ENCODE results near the gene KLHL13.
"Not testable (repeated sequence)": the region's sequence is repeated elsewhere in the genome, so short reads cannot be mapped to it uniquely, and the experiment has no call there.

The KLHL13 gene

GRCh38 chrX:118126286-118126685 is 9.7 kb upstream of the KLHL13 start:
- Histone ChIP-seq H4K20me1 (ENCODE audit: insufficient read depth) (no peaks in the 10 kb centered on the region), H3K9ac (no peak overlapping the region), H3K79me2 (ENCODE audit: insufficient read depth, low read depth) (no peaks in the 10 kb centered on the region), H3K4me2 (no peak overlapping the region), H3K4me3 (IDR thresholded peaks at IDR 0.05; ENCODE audit: insufficient read depth, low read depth, low read length) (no peak overlapping the region), H3K27me3 (ENCODE audit: insufficient read depth, low read depth) (no peaks in the 10 kb centered on the region), H3K36me3 (ENCODE audit: insufficient read depth) (no peaks in the 10 kb centered on the region), H2AFZ (ENCODE audit: low read depth) (no peak overlapping the region), H3K27ac (no peak overlapping the region), H3K4me1 (ENCODE audit: low read depth, poor library complexity, severe bottlenecking) (no peaks in the 10 kb centered on the region)
- TF ChIP-seq CTCF (conservative IDR thresholded peaks at IDR 0.05; ENCODE audit: low read depth, low read length) = no peak

- not testable (repeated sequence) for H3K36me3 ChIP-seq (ENCODE audit: insufficient read depth); H3K27ac ChIP-seq; H2AFZ ChIP-seq (ENCODE audit: low read depth); H3K27me3 ChIP-seq (ENCODE audit: insufficient read depth, low read depth); H3K4me1 ChIP-seq (ENCODE audit: low read depth, poor library complexity, severe bottlenecking); H3K4me2 ChIP-seq; H3K79me2 ChIP-seq (ENCODE audit: insufficient read depth, low read depth); H3K4me3 ChIP-seq (IDR thresholded peaks at IDR 0.05; ENCODE audit: insufficient read depth, low read depth, low read length); H4K20me1 ChIP-seq (ENCODE audit: insufficient read depth); H3K9ac ChIP-seq
Observed at GRCh38 chrX:118124243-118124642, 7.6 kb upstream of the KLHL13 start.

GRCh38 chrX:118117741-118118140 is 1.1 kb upstream of the KLHL13 start:
- no peak overlapping the region for H3K27ac ChIP-seq
- H3K27me3 ChIP-seq (ENCODE audit: insufficient read depth, low read depth) = no peaks in the 10 kb centered on the region; the same call in 1 of the 2 replicates
- peak overlapping the region; percentile 92 for H2AFZ ChIP-seq (ENCODE audit: low read depth)
- H3K4me2 ChIP-seq = peak overlapping the region; percentile 51; the same call in 1 of the 2 replicates
- no peaks in the 10 kb centered on the region for H4K20me1 ChIP-seq (ENCODE audit: insufficient read depth)
- no peak for TF ChIP-seq CTCF (conservative IDR thresholded peaks at IDR 0.05; ENCODE audit: low read depth, low read length)
- H3K4me1 ChIP-seq (ENCODE audit: low read depth, poor library complexity, severe bottlenecking) = peaks cover 11% of the 10 kb centered on the region
- H3K9ac ChIP-seq = no peak overlapping the region
- no peaks in the 10 kb centered on the region for H3K79me2 ChIP-seq (ENCODE audit: insufficient read depth, low read depth)
- no peak overlapping the region for H3K4me3 ChIP-seq (IDR thresholded peaks at IDR 0.05; ENCODE audit: insufficient read depth, low read depth, low read length)
- no peaks in the 10 kb centered on the region for H3K36me3 ChIP-seq (ENCODE audit: insufficient read depth)

- Histone ChIP-seq H2AFZ (ENCODE audit: low read depth) (peak overlapping the region; percentile 79), H3K36me3 (ENCODE audit: insufficient read depth) (no peaks in the 10 kb centered on the region), H3K9ac (peak overlapping the region; percentile 46; the same call in 1 of the 2 replicates), H3K79me2 (ENCODE audit: insufficient read depth, low read depth) (no peaks in the 10 kb centered on the region), H3K4me3 (IDR thresholded peaks at IDR 0.05; ENCODE audit: insufficient read depth, low read depth, low read length) (no peak overlapping the region), H3K27me3 (ENCODE audit: insufficient read depth, low read depth) (no peaks in the 10 kb centered on the region; the same call in 1 of the 2 replicates), H3K27ac (no peak overlapping the region), H3K4me2 (peak overlapping the region; percentile 10), H4K20me1 (ENCODE audit: insufficient read depth) (no peaks in the 10 kb centered on the region), H3K4me1 (ENCODE audit: low read depth, poor library complexity, severe bottlenecking) (peaks cover 11% of the 10 kb centered on the region)
- TF ChIP-seq CTCF (conservative IDR thresholded peaks at IDR 0.05; ENCODE audit: low read depth, low read length) = no peak
Observed at GRCh38 chrX:118115953-118116712, 477 bp downstream of the KLHL13 start.

- no peaks in the 10 kb centered on the region for H3K79me2 ChIP-seq (ENCODE audit: insufficient read depth, low read depth)
- no peak overlapping the region for H3K4me3 ChIP-seq (IDR thresholded peaks at IDR 0.05; ENCODE audit: insufficient read depth, low read depth, low read length)
- H2AFZ ChIP-seq (ENCODE audit: low read depth) = no peak overlapping the region
- H3K27ac ChIP-seq = no peak overlapping the region
- no peak overlapping the region for H3K9ac ChIP-seq
- no peak overlapping the region for H3K4me2 ChIP-seq
- H3K36me3 ChIP-seq (ENCODE audit: insufficient read depth) = no peaks in the 10 kb centered on the region
- no peak for TF ChIP-seq CTCF (conservative IDR thresholded peaks at IDR 0.05; ENCODE audit: low read depth, low read length)
- no peaks in the 10 kb centered on the region for H4K20me1 ChIP-seq (ENCODE audit: insufficient read depth)
- no peaks in the 10 kb centered on the region; the same call in 1 of the 2 replicates for H3K27me3 ChIP-seq (ENCODE audit: insufficient read depth, low read depth)
- peaks cover 11% of the 10 kb centered on the region for H3K4me1 ChIP-seq (ENCODE audit: low read depth, poor library complexity, severe bottlenecking)
Observed at GRCh38 chrX:118114971-118115370, 1.6 kb downstream of the KLHL13 start.
